NCI-H446 treated with DMSO at 0.1 percent for 48 hours (cell line): ENCODE measurements around the gene R3HDM4.
A peak's percentile ranks its signal among the peaks of the same experiment; 100 is the strongest.

Source experiments
- DNase-seq: peaks from one replicate; lab custom pipeline; 2025; lab: John Stamatoyannopoulos, UW

The R3HDM4 gene

GRCh38 chr19:947090-947706, 34.2 kb upstream of the R3HDM4 start:
- DNase-seq, result no peak

- no peak for DNase-seq
These were observed 32.6 kb upstream of the R3HDM4 start for GRCh38 chr19:945401-946252.

DNA sequence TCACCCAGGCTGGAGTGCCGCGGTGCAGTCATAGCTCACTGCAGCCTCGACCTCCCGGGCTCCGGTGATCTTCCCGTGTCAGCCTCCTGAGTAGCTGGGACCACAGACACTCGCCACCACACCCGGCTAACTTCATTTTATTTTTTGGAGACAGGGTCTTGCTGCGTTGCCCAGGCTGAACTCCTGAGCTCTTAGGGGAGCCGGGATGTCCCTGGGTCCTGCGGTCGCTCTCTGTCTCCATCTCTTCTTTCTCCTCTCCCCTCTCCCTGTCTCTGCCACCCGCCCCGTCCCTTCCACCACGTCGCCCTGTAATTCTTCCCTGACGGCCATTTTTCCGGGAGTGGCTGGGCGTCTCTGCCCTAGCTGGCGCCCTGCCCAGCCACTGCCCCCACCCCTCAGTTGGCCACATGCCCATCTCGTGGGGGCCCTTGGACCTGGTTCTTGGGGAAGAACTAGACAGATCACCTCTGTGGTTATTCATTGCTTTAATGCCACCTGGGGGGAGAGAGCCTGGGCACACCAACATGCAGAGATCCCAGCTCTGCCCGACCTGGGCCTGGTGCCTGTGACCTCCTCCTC, 31.7 kb upstream of the R3HDM4 start:
- no peak for DNase-seq

DNA sequence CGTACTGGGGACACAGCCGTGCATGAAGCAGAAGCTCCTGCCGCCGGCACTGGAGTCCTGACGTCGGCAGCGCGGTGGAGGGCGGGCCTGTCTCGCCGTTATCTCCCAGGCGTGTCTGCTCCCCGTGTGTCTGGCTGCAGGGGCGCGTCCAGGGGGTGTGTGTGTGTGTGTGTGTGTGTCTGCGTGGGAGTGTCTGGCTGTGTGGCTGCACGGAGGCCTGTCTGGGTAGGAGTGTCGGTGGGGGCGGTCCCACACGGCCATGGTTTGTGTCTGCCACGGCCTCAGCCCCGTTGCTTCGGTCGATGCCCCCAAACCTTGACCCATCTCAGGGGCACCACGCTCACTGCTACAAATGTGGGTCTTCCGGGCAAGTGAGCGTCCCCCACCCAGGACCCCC, 31.1 kb upstream of the R3HDM4 start:
- DNase-seq, result no peak

GRCh38 chr19:943551-944170, 30.6 kb upstream of the R3HDM4 start:
- DNase-seq, result no peak

GRCh38 chr19:942133-942645, 29.2 kb upstream of the R3HDM4 start:
- DNase-seq, result no peak

GRCh38 chr19:941292-942132, 28.5 kb upstream of the R3HDM4 start:
- no peak for DNase-seq

DNA sequence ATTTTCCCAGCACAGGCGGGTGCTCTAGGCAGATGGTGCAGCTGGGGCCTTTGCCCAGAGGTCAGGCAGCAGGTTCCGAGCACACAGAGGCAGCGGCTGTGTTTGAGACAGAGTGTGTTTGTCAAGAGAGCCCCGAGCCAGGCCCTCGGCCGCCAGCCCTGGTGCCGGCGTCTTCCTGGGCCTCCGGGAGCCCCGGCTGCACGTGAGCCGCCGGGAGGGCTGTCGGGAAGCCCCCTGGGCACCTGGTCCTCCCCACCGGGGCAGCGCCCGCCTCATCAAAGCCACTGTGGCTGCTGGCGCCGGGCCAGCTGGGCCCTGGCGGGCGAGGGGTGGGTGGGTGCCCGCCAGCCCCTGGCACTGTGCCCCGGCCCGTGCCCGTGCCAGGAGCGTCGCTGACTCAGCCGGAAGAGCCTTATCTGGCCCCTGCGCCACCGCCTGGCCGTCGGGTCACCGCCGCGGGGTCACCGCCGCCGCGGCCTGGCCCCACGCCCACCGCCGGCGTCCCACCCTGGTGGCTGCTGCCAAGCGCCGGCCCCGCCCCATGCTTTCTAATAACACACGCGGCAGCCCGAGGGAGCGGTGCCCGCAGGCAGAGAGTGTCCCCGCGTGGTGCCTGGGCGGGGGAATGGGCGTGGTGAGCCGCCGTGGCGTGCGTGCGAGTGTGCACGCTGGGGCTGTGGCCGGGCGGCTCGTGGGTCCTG, 27.7 kb upstream of the R3HDM4 start:
- peak; percentile 88 for DNase-seq

GRCh38 chr19:939922-940321, 26.9 kb upstream of the R3HDM4 start:
- no peak for DNase-seq

DNA sequence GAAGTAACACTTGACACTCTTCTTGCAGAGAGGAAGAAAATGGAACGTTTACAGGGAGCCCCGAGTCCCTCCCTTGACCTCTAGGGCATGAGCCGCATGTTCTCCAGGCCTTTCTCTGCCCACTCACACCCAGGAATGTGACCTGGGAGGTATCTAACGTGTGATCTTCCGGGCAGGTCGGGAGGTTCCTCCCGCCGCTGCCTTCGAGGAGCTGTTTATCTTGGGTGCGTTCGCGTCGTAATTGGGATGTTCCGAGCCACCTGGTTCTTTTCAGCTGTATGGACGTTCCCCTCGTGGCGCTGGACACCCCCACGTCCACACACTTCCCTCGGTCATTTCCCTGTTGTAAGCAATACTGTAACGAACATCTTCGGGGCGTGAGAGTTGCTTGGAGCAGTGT, 26.4 kb upstream of the R3HDM4 start:
- DNase-seq, result no peak

- DNase-seq, result no peak
These were observed 25.4 kb upstream of the R3HDM4 start for GRCh38 chr19:938233-938923.

- DNase-seq, result no peak
These were observed 24.3 kb upstream of the R3HDM4 start for GRCh38 chr19:937259-937694.

- no peak for DNase-seq
These were observed 23.1 kb upstream of the R3HDM4 start for GRCh38 chr19:936175-936546.

DNA sequence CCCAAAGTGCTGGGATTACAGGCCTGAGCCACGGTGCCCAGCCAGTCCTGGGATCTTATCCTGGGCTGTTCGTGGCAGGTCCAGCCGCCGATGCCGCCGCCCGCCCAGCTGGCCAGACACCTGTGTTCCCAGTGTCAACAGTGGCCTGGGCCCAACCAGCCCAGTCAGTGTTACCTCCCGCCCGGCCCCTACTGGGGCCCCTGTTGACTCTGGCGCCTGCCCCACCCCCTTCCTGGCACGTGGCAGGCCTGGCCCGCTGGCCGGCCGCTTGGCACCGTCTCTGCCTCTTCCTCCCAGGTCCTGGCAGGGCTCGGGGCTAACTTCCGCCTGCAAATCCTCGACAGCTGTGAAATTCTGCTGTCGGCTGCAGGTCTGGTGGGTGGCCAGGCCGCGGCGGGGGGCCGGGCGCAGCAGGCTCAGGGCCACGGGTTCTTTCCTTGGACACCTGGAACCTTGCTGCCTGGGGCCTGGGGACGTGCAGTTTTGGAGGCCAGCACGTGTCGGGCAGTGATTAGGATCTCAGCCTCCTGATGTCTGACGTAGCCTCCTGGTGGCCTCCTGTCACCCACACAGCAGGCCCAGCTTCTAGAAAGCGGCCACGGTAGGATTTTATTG, 22.0 kb upstream of the R3HDM4 start:
- peak; percentile 83 for DNase-seq

- DNase-seq, result no peak
These were observed 21.3 kb upstream of the R3HDM4 start for GRCh38 chr19:934197-934840.

- DNase-seq, result no peak
These were observed 20.5 kb upstream of the R3HDM4 start for GRCh38 chr19:933553-933882.

DNA sequence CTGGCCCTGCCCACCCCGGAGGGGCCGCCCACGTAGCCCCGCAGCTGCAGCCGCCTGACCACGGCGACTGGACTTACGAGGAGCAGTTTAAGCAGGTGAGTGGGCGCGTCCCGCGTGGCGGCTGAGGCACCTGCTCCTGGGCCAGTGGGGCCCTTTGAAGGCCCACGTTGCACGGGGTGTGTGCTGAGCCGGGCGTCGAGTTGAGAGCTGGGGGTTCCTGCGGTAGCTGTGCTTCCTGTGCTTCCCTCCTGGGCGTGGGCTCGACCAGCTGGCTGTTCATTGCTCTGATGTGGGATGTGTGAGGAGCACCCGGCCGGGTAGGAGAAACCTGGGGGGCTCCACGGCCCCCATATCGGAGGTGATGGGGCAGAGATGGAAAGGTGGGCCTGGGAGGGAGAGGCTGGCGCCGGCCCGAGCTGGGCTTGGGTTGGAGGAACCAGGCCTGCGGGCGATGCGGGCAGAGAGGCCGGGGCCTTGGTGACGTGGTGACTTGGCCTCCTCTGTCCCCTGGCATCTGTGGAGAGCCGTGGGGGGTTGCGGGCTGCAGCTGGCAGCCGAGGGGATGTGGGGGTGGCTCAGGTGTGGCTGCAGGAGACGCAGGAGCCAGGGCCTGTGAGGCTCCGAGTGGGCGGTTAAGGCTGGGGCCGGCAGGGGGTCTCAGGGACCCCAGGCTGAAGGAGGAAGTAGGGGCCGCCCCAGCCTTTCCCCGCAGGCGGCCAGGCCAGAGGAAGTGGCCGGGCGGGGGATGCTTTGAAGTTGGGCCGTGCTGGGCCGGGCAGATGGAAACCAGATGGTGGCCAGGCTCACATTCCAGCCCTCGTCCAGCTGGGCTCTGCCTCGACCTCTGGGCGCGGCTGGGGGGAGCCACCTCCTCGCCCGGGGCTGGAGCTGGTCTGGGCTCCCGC, 19.9 kb upstream of the R3HDM4 start:
- DNase-seq, result no peak

DNA sequence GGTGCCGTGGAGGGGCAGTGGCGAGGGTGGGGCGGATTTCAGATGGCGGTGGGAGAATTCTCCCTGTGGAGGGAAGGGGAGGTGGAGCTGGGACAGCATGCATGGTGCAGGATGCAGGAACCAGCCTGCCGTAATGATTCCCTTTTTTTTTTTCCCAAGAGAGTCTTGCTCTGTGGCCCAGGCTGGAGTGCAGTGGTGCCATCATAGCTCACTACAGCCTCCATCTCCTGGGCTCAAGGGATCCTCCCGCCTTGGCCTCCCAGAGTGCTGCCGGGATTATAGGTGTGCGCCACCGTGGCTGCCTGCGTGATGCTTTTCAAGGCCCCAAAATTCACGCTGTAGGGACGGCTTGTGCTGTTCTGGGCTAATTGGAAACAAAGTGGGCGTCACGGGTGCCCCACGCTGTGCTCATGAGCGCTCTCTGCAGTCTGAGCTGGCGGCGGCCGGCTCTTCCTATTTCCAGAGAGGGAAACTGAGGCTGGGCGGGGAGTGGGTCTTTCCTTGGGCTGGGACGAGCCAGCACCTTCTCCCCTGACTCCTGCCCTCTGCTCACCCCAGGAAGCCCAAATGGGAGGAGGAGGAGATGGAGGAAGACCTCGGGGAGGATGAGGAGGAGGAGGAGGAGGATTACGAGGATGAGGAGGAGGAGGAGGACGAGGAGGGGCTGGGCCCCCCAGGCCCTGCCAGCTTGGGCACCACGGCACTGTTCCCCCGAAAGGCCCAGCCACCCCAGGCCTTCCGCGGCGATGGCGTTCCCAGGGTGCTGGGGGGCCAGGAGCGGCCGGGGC, 19.0 kb upstream of the R3HDM4 start:
- no peak for DNase-seq
